Raji (cell line): ENCODE measurements around the gene SLC7A7.

Source experiments
- POLR2A ChIP-seq: IDR thresholded peaks from 2 replicates; pipeline ENCODE4 v1.6.1; 2011; ENCODE audit warnings: low read depth, low read length, control low read depth; ENCODE audit not compliant: insufficient read depth

SLC7A7 gene

DNA sequence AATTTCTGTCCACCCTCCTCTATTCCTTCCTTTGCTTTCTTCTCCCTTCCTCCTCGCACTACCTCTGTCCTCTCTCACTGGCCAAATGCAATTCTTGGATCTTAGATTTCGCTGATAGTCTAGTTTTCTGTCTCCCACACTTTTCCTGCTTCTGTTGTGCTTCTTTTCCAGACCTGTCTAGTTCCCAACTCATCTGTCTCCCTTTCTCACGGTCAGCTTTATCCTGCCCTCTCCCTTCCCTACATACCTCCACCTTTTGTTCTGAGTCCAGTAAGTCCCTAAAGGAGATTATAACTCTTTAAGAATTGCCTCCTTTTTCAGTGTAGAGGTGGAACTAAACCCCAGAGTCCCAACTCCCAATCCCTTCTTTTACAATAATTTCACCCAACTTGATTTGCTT is 20.3 kb upstream of the SLC7A7 start:
- no peak for TF ChIP-seq POLR2A

DNA sequence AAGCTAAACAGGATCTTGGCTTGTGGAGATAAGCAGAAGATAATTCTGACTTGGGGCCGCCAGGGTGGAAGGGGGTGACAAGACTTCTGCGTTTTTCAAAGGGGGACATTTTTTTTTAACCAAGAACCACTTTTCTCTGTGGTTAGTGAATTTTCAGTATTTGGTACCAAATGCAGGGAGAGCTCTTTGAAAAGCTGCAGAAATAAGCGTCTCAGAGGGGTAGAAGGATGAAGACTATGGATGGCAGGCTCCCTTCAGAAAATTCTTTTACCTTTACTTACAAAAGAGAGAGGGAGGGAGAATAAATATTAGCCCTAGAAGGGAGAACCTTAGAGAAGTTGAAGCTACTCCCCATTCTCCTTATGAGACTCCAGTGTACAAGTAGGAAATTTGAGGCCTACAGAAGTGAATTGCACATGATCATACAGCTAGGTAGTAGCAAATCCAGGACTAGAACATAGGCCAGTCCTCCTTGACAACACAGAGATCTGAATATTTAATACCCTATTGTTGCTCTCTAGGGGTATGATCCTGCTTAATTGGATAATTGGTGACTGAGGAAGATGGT is 15.3 kb upstream of the SLC7A7 start:
- TF ChIP-seq POLR2A, result no peak

- TF ChIP-seq POLR2A, result peak; percentile 89
Measured at GRCh38 chr14:22829661-22830442, 14.6 kb upstream of the SLC7A7 start, which contains the start of gene MRPL52. TSS of gene MRPL52 (plus strand) at chr14:22829887. CDS start at chr14:22829913, 26 bp downstream.

DNA sequence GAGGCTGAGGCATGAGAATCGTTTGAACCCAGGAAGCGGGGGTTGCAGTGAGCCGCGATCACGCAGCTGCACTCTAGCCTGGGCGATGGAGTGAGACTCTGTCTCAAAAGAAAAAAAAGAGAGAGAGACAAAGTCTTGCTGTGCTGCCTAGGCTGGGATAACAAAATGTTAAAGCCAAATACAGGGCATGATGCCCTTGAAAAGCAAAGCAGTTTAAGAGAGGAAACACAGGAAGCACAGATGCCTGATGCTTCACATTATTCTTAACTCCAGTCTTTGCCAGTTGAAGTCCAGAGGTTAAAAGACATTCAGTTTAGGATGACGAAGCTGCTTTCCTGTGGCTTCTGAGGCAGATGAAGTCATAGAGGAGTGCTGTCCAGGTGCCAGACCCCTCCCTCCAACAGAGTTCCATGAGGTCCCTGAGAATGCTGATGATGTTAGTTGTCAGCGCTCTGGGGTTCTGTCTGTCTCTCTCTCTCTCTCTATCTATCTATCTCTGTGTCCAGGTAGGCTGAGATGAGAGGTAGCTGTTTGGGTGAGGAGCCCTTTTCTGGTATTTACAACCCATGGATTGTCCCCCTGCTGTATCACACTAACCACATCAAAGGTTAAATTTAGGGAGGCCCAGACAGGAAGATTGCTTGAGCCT is 9.6 kb upstream of the SLC7A7 start:
- no peak for TF ChIP-seq POLR2A

DNA sequence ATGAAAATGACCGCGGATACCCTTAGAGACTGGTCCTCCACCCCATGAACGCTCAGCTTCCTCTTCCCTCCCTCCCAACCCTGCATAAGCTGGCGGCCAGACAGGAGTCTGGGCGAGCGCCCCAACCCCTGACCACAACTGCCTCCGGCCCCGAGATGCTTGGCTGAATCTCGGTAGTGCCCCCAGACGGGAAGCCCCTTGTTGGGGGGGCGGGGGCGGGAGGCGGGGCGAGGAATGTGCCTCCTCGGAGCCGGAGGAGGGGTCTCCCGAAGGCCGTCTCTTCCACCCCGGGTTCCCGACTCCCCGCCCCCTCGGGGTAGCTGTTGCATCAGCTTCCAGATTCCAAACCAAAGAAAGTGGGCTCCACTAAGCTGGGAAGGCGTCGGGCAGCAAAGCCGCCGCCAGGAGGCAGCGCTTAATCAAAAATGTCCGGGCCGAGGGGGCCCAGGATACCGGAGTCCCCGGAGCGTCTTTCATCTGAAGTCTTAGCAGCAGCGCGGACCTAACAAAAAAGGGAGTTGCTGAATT is 7.4 kb upstream of the SLC7A7 start:
- no peak for TF ChIP-seq POLR2A

DNA sequence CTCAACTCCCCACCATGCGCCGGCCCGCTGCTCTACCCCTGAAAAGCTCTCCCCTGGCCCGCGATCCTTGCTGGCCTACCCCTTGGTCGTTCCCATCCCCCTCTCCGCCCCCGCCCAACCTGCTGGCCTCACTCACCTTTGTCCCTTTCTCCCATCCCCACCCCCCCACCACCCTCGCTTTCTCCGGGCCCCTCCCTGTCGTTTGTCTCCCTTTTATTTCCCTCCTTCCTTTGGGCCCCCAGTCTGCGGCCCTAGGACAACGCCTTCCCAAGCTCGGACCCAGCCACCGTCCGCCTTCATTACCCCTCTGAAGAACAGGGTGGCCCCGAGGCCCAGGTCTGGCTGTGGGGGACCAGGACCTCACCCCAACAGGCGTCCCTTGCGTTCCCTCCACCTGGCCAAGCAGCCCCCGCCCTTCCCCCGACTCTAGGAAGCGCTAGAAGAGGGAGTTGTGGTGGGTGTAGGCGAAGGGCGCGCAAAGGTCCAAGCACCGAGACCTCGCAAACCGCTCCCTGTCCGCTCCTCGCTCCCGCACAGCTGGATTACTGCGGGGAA is 6.9 kb upstream of the SLC7A7 start:
- no peak for TF ChIP-seq POLR2A

- no peak for TF ChIP-seq POLR2A
Measured at GRCh38 chr14:22821193-22822015, 6.2 kb upstream of the SLC7A7 start.

DNA sequence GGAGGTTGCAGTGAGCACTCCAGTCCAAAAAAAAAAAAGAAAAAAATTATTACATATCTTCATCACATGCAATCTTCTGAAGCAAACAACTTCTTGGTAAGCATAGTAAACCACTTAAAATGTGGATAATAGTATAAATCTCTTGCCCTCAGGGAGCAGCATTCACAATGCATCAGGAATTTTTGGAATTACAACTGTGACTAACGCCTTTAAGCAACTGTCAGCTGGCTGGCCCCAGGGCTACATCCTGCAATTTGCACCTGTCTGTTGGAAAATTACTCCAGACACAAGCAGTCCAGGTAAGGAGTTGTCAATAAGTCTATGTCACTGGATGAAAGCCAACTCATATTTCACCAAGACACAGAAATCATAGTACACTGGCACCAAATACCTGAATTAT is 5.5 kb upstream of the SLC7A7 start:
- TF ChIP-seq POLR2A, result no peak

DNA sequence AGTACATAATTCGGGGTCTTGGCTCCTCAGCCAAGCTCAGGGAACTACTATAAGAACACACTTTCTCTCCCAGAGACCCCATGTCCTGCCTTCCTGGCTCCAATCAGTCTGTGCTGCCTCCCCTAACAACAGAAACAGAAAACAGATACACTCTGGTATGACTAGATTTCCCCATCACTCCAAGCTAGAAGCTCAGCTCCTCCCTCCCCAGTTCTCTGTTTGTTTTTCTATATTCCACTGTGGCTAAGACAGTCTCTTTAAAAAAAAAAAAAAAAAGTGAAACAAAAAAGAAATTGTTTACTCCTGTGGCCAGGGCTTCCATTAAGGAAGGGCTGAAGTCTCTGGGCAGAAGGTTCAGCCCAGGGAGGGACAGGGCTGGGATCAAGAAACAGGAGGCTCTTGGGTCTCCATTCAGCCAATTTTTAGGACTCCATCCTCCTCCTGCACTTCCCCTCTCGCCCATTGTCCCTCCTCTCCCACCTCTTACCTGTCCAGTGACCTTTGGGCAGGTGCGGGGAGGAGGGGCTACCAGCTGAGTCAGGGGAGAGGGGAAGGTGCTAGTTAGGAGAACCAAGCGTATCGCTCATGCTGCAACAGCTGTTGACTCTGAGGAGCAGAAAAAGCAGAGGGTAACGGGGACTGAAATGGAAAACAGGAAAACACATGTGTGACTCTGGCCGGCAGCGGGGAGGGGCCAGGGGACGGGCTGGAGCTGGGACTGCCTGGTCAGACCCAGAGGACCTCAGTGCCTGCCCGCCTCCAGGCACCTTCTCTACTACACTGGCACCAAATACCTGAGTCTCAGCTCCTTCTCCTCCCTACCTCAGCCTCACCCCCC is 4.1 kb upstream of the SLC7A7 start:
- TF ChIP-seq POLR2A, result no peak

- TF ChIP-seq POLR2A, result no peak
Measured at GRCh38 chr14:22814373-22814772, 862 bp downstream of the SLC7A7 start.

- TF ChIP-seq POLR2A, result no peak
Measured at GRCh38 chr14:22813145-22813544, 2.1 kb downstream of the SLC7A7 start.

- no peak for TF ChIP-seq POLR2A
Measured at GRCh38 chr14:22812744-22813143, 2.5 kb downstream of the SLC7A7 start.

- no peak for TF ChIP-seq POLR2A
Measured at GRCh38 chr14:22811722-22812121, 3.5 kb downstream of the SLC7A7 start.
